Muscle of leg (tissue), 11 donors: ENCODE measurements around the gene MEIOSIN. TPM values are rescaled to one million over a fixed set of nuclear protein-coding genes. Genes with fewer than 3 reads are reported as not detected.

ENCODE experiments used
- DNase-seq: peaks from one replicate; pipeline ENCODE4 v3.0.0; 2013
- H3K27ac ChIP-seq: one replicate; pipeline ENCODE4 v1.5.1; 2013; ENCODE audit warnings: mild to moderate bottlenecking, low read length, control low read depth
- H3K27me3 ChIP-seq: one replicate; pipeline ENCODE4 v1.6.1; 2013; ENCODE audit warnings: low read length; ENCODE audit not compliant: control insufficient read depth, insufficient read depth
- H3K36me3 ChIP-seq: one replicate; pipeline ENCODE4 v1.6.1; 2013; ENCODE audit warnings: low read length; ENCODE audit not compliant: control insufficient read depth, insufficient read depth
- H3K4me1 ChIP-seq: one replicate; pipeline ENCODE4 v1.6.1; 2013; ENCODE audit warnings: low read length; ENCODE audit not compliant: control insufficient read depth, insufficient read depth
- H3K4me3 ChIP-seq: one replicate; pipeline ENCODE4 v1.5.1; 2013; ENCODE audit warnings: low read length, control low read depth
- H3K9me3 ChIP-seq: replicated peaks from 2 replicates; pipeline ENCODE4 v1.6.1; 2013; ENCODE audit warnings: low read depth, low read length; ENCODE audit not compliant: control insufficient read depth
- WGBS: methylation state at CpG from one replicate; pipeline ENCODE4 v1.1.5; 2013; ENCODE audit warnings: missing lambda C conversion rate; ENCODE audit not compliant: insufficient coverage; 5-methylcytosine and 5-hydroxymethylcytosine counted together
- polyA plus RNA-seq, 8 donors: library from polyadenylated mRNA; unstranded; fragments of 120-200 nt; gene quantifications; one replicate each; pipeline versions ENCODE4 v1.2.1 to v1.2.3, GENCODE V29; 2013; ENCODE audit warnings: inconsistent platforms in 1 of 8, low replicate concordance in 1 of 8; ENCODE audit not compliant: insufficient read length in 8 of 8, insufficient read depth in 1 of 8
- total RNA-seq: library from RNA; stranded (reverse); fragments of 120-200 nt; gene quantifications from one replicate; pipeline ENCODE4 v1.2.4, GENCODE V29; 2013

MEIOSIN gene
- total and polyA plus RNA-seq, 9 donors: 0.04 TPM; not detected in 8

DNA sequence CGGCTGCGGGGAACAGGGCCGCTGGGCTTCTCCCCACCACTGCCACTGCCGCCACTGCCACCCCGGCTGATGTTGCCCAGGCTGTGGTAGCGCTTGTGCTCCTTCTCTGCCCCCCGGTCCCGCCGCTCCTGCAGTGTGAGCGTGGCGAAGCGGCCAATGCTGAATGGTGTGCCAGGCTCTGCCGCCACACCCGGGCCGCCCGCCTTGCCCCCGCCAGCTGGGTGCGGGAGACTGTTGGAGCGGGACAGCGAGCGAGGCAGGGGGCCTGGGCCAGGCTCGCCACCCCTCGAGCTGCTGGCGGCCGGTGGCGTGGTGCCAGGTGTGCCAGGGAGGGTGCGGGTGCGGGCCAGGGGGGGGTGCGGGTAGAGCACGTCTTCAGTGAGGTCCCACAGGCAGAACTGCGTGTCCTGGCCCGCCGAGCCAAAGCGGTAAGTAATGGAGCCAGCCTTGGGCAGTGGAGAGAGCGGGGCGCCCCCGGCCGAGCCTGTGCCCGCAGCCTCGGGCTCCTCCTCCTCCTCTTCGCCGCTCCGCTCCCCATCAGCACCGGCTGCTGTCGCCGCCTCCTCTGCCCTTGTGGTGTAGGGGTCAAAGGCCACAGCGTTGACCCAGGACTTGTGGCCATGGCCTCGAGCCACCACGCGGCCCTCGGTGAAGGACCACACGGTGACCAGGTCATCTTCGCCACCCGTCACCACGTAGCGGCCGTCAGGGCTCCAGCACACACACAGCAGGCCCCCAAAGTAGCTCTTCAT lies 52.7 kb downstream of the MEIOSIN start:
- Histone ChIP-seq H3K27me3 (peaks cover 5% of the 10 kb centered on the region), H3K27ac (peak overlapping the region; percentile 96), H3K36me3 (peaks cover 61% of the 10 kb centered on the region), H3K4me1 (peaks cover 54% of the 10 kb centered on the region), H3K9me3 (no peaks in the 10 kb centered on the region), H3K4me3 (no peak overlapping the region)
- DNase-seq: no peak
- WGBS: 90% methylated on average over 50 of the region's 57 CpGs

GRCh38 chr19:45786533-45786894 lies 53.3 kb downstream of the MEIOSIN start:
- no peak overlapping the region for H3K27ac ChIP-seq
- H3K4me3 ChIP-seq: no peak overlapping the region
- 88% methylated on average over 18 of the region's 21 CpGs for WGBS
- DNase-seq: no peak
- H3K4me1 ChIP-seq: peaks cover 54% of the 10 kb centered on the region
- H3K27me3 ChIP-seq: peaks cover 5% of the 10 kb centered on the region
- H3K9me3 ChIP-seq: no peaks in the 10 kb centered on the region
- H3K36me3 ChIP-seq: peaks cover 57% of the 10 kb centered on the region

GRCh38 chr19:45789035-45789786 lies 56.0 kb downstream of the MEIOSIN start:
- H3K4me1 ChIP-seq: peaks cover 41% of the 10 kb centered on the region
- H3K27me3 ChIP-seq: peaks cover 2% of the 10 kb centered on the region
- H3K27ac ChIP-seq: no peak overlapping the region
- H3K4me3 ChIP-seq: no peak overlapping the region
- H3K9me3 ChIP-seq: no peaks in the 10 kb centered on the region
- H3K36me3 ChIP-seq: peaks cover 57% of the 10 kb centered on the region
- 80% methylated on average over 6 of the region's 15 CpGs for WGBS
- DNase-seq: no peak

- Histone ChIP-seq H3K27ac (no peak overlapping the region), H3K27me3 (peaks cover 4% of the 10 kb centered on the region), H3K4me1 (peaks cover 24% of the 10 kb centered on the region), H3K4me3 (no peak overlapping the region), H3K9me3 (no peaks in the 10 kb centered on the region), H3K36me3 (peaks cover 40% of the 10 kb centered on the region)
- 87% methylated on average over 5 of the region's 8 CpGs for WGBS
- no peak for DNase-seq
Measured at GRCh38 chr19:45790942-45791341, 57.7 kb downstream of the MEIOSIN start.

DNA sequence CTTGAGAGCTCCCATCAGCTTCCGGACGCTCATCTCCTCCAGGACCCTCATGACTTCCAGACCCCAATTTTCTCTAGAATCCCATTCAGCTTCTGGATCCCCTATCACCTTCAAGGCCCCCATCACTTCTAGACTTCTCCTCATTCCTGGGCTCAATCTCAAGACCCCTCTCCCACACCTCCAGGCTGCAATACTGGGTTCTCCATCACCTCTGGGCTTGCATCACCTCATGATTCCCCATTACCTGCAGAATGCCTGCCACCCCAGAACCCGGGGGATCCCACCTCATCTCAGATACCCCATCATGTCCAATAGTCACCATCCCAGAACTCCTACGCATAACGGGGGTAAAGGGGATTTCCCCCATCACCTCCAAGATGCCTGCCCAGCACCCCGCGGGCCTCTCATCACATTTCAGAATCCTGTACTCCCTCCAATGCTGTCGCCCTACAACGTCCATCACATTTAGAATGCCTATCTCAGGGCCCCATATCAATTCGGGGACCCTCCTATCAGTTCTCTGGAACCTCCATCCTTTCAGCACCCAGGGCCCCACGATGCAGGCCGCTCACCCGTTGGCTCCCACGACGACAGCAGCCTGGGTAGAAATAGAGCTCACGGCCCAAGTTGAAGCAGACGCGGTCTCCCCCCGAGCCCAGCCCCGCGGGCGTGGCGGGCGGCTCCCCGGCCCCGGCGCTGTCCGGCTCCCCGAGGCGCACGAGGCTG lies 58.7 kb downstream of the MEIOSIN start:
- Histone ChIP-seq H3K27ac (peak overlapping the region; percentile 67), H3K4me3 (peak overlapping the region; percentile 85), H3K4me1 (peaks cover 23% of the 10 kb centered on the region), H3K9me3 (no peaks in the 10 kb centered on the region), H3K27me3 (peaks cover 4% of the 10 kb centered on the region), H3K36me3 (peaks cover 30% of the 10 kb centered on the region)
- WGBS: 3% methylated on average over 31 of the region's 31 CpGs
- no peak for DNase-seq

DNA sequence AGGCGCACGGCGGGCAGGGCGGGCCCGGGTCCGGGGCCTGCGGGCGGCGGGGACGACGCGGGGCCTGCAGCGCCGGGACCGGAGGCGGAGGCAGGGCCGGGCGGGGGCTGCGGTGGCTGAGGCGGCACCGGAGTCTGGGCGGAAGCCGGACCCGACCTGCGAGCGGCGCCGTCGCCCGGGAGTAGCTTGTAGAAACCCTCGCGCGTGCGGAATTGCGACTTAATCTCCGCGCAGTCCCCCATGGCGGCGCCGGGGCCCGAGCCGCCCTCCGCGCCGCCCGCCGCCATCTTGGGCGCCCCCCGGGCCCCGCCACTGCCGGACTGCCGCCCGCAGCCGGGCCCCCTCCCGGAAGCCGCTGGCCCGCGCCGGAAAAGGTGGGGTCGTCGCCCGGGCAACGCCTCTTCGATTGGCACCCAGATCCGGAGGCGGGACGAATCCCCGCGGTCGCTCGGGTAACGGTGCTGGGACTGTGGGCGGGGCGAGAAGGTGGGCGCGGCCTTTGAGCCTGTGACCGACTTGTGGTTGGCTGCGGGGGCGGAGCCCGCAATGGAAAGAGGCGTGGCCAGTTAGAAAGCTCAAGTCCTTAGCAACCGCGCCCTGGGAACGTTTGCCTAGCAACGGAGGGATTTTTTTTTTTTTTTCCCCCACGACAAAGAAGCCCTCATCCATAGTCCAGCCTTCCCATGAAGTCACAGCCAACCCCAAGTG lies 59.4 kb downstream of the MEIOSIN start, which contains the start of gene DMWD:
DMWD (minus strand) TSS at position 376 of the 708 bp plus-strand sequence; CDS start at position 287, 89 bp downstream.
- H3K4me3 ChIP-seq: peak within 1 kb of the TSS; percentile 85
- DNase-seq: peak; percentile 99
- peak within 1 kb of the TSS; percentile 81 for H3K27ac ChIP-seq
- under 1% methylated on average over 86 of the region's 86 CpGs for whole genome bisulfite sequencing
- no peaks in the 10 kb centered on the region for H3K9me3 ChIP-seq
- peaks cover 23% of the 10 kb centered on the region for H3K4me1 ChIP-seq
- H3K36me3 ChIP-seq: peaks cover 25% of the 10 kb centered on the region
- peaks cover 4% of the 10 kb centered on the region for H3K27me3 ChIP-seq

DNA sequence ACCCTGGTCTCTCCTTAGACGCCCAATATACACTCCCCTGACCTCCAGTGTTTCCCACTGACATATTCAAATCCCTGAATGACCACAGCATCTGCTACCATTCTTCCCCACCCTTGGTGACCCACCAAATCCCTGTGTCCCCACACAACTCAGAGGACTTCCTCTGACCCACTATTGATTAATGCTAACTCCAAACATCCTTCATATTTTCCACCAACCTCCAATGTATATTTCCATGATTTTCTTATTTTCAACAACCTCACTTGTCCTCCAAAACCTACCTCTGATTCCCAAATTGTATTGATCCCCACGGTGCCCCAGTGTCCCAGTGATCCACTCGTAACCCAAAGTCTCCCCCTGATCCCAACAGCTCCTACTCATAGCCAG lies 59.9 kb downstream of the MEIOSIN start:
- DNase-seq: no peak
- 38% methylated on average over 3 of the region's 3 CpGs for WGBS
- Histone ChIP-seq H3K4me1 (peaks cover 23% of the 10 kb centered on the region), H3K36me3 (peaks cover 21% of the 10 kb centered on the region), H3K4me3 (peak overlapping the region; percentile 23), H3K27me3 (peaks cover 2% of the 10 kb centered on the region), H3K27ac (peak overlapping the region; percentile 81), H3K9me3 (no peaks in the 10 kb centered on the region)

- WGBS: 58% methylated on average over 5 of the region's 6 CpGs
- Histone ChIP-seq H3K4me3 (no peak overlapping the region), H3K9me3 (no peaks in the 10 kb centered on the region), H3K4me1 (peaks cover 24% of the 10 kb centered on the region), H3K36me3 (peaks cover 14% of the 10 kb centered on the region), H3K27me3 (peaks cover 2% of the 10 kb centered on the region), H3K27ac (no peak overlapping the region)
- no peak for DNase-seq
Measured at GRCh38 chr19:45793876-45794275, 60.6 kb downstream of the MEIOSIN start.

GRCh38 chr19:45794627-45795026 lies 61.4 kb downstream of the MEIOSIN start:
- Histone ChIP-seq H3K4me1 (peaks cover 31% of the 10 kb centered on the region), H3K4me3 (no peak overlapping the region), H3K27ac (no peak overlapping the region), H3K36me3 (peaks cover 7% of the 10 kb centered on the region), H3K9me3 (no peaks in the 10 kb centered on the region), H3K27me3 (peaks cover 2% of the 10 kb centered on the region)
- WGBS: 100% methylated on average over 1 of the region's 2 CpGs
- no peak for DNase-seq
